Fibroblast of lung (primary cell): ENCODE results near the gene SNORC. TPM values are rescaled to one million over a fixed set of nuclear protein-coding genes. Genes with fewer than 3 reads are reported as not detected.

Experiments used
- DNase-seq, 2 donors: peaks; one replicate each; pipeline versions ENCODE4 v3.0.0 to v3.0.0-alpha.2; 2010; ENCODE audit warnings: low read depth in 2 of 2
- H2AFZ ChIP-seq: 2 replicates; pipeline ENCODE4 v1.5.1; 2012; ENCODE audit warnings: low read length, control low read depth, inconsistent platforms
- H3K27ac ChIP-seq: 2 replicates; pipeline ENCODE4 v1.5.1; 2011; ENCODE audit warnings: low read length, control low read depth; ENCODE audit not compliant: insufficient read depth
- H3K27me3 ChIP-seq: 2 replicates; pipeline ENCODE4 v1.5.1; 2011; ENCODE audit warnings: mild to moderate bottlenecking, low read length; ENCODE audit not compliant: control insufficient read depth, insufficient read depth
- H3K36me3 ChIP-seq: 2 replicates; pipeline ENCODE4 v1.5.1; 2011; ENCODE audit warnings: low read length; ENCODE audit not compliant: control insufficient read depth, insufficient read depth
- H3K4me1 ChIP-seq: 2 replicates; pipeline ENCODE4 v1.5.1; 2011; ENCODE audit warnings: low read length; ENCODE audit not compliant: control insufficient read depth, insufficient read depth; ENCODE audit errors: extremely low read depth
- H3K4me2 ChIP-seq: 2 replicates; pipeline ENCODE4 v1.5.1; 2011; ENCODE audit warnings: low read length, control low read depth; ENCODE audit not compliant: insufficient read depth; ENCODE audit errors: extremely low read depth
- H3K4me3 ChIP-seq, 4 experiments: fragments of 200-600 bp in 1 of 4; sonication (generic) in 1 of 4; replicated peaks in 1 of 4; 2 replicates each; pipeline ENCODE4 v1.5.1; 2011 to 2016; ENCODE audit warnings: low read length in 4 of 4, low read depth in 3 of 4, mild to moderate bottlenecking in 3 of 4, control low read depth in 2 of 4, inconsistent platforms in 1 of 4, mixed read lengths in 1 of 4; ENCODE audit not compliant: insufficient read depth in 1 of 4; ENCODE audit errors: control extremely low read depth in 1 of 4
- H3K79me2 ChIP-seq: 2 replicates; pipeline ENCODE4 v1.5.1; 2012; ENCODE audit warnings: mild to moderate bottlenecking, low read length, inconsistent platforms; ENCODE audit not compliant: control insufficient read depth, insufficient read depth
- H3K9ac ChIP-seq: 2 replicates; pipeline ENCODE4 v1.5.1; 2011; ENCODE audit warnings: mild to moderate bottlenecking, low read length, control low read depth; ENCODE audit not compliant: insufficient read depth
- H3K9me3 ChIP-seq: 2 replicates; pipeline ENCODE4 v1.5.1; 2012; ENCODE audit warnings: low read depth, low read length; ENCODE audit not compliant: control insufficient read depth, insufficient read depth
- H4K20me1 ChIP-seq: 2 replicates; pipeline ENCODE4 v1.5.1; 2011; ENCODE audit warnings: low read length; ENCODE audit not compliant: control insufficient read depth, insufficient read depth; ENCODE audit errors: extremely low read depth
- CTCF ChIP-seq, 2 donors: IDR thresholded peaks in 1 of 2; conservative IDR thresholded peaks in 1 of 2; 1 replicate in 1 of 2; 2 replicates in 1 of 2; pipeline ENCODE4 v1.5.1; 2011 to 2012; ENCODE audit warnings: low read length in 2 of 2, control low read depth in 1 of 2, inconsistent platforms in 1 of 2, low read depth in 1 of 2, mild to moderate bottlenecking in 1 of 2
- EZH2 ChIP-seq: IDR thresholded peaks from 2 replicates; pipeline ENCODE4 v1.5.1; 2012; ENCODE audit warnings: low read length, control low read depth, mild to moderate bottlenecking; ENCODE audit errors: missing control alignments
- polyA plus RNA-seq, 2 donors: library from polyadenylated mRNA; depleted of rRNA in 1 of 2; stranded (reverse) in 1 of 2; unstranded in 1 of 2; fragments of >200 nt; gene quantifications; 2 replicates each; pipeline ENCODE4 v1.2.1, GENCODE V29; 2011 to 2012; ENCODE audit warnings: missing spikeins in 1 of 2
- total RNA-seq: library from RNA; depleted of rRNA; stranded (reverse); fragments of >200 nt; gene quantifications from 2 replicates; pipeline ENCODE4 v1.2.1, GENCODE V29; 2014

SNORC gene
- total and polyA plus RNA-seq, 2 donors (not counting 1 experiment from before 2014, with no cell fraction given): 0.14 to 0.83 TPM

DNA sequence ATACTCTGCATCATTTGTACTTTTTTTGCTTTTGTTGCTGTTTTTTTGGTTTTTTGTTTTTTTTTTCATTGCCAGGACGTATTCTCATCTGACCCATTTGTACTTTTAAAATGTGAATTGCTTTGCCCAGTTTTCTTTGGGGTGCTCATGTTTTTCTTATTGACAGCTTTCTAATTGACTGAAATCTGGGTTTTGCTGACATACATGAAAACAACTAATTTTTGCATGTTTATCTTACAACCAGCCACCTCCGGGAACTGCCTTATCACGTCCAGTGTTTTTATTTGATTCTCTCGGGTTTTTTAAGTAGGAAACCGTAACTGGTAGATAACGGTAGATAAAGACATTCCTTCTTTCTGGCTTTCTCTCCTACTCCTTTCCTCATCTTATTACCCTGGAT lies 38.6 kb downstream of the SNORC start:
- H3K4me2 ChIP-seq: no peak overlapping the region
- no peaks in the 10 kb centered on the region for H3K27me3 ChIP-seq
- H4K20me1 ChIP-seq: no peaks in the 10 kb centered on the region
- H3K36me3 ChIP-seq: no peaks in the 10 kb centered on the region
- H3K9me3 ChIP-seq: no peaks in the 10 kb centered on the region
- H2AFZ ChIP-seq: no peak overlapping the region
- TF ChIP-seq CTCF (conservative IDR thresholded peaks at IDR 0.05 in 1 of 2, IDR thresholded peaks at IDR 0.05 in 1 of 2; ENCODE audit: low read depth in 1 of 2, low read length in 2 of 2) (no peak), EZH2 (no peak)
- no peaks in the 10 kb centered on the region for H3K79me2 ChIP-seq
- no peaks in the 10 kb centered on the region for H3K4me1 ChIP-seq
- no peak overlapping the region for H3K9ac ChIP-seq
- no peak for DNase-seq
- no peak overlapping the region for H3K27ac ChIP-seq
- no peak overlapping the region for H3K4me3 ChIP-seq

- no peaks in the 10 kb centered on the region for H3K79me2 ChIP-seq
- TF ChIP-seq EZH2: no peak
- H3K4me1 ChIP-seq: no peaks in the 10 kb centered on the region
- H3K27me3 ChIP-seq: no peaks in the 10 kb centered on the region
- no peak overlapping the region for H3K4me3 ChIP-seq
- no peaks in the 10 kb centered on the region for H3K36me3 ChIP-seq
- no peak overlapping the region for H3K4me2 ChIP-seq
- no peak overlapping the region for H3K27ac ChIP-seq
- H4K20me1 ChIP-seq: no peaks in the 10 kb centered on the region
- no peak overlapping the region for H2AFZ ChIP-seq
- H3K9ac ChIP-seq: no peak overlapping the region
- DNase-seq: no peak
- H3K9me3 ChIP-seq: no peaks in the 10 kb centered on the region
Observed at GRCh38 chr2:232910376-232910775, 40.3 kb downstream of the SNORC start.

DNA sequence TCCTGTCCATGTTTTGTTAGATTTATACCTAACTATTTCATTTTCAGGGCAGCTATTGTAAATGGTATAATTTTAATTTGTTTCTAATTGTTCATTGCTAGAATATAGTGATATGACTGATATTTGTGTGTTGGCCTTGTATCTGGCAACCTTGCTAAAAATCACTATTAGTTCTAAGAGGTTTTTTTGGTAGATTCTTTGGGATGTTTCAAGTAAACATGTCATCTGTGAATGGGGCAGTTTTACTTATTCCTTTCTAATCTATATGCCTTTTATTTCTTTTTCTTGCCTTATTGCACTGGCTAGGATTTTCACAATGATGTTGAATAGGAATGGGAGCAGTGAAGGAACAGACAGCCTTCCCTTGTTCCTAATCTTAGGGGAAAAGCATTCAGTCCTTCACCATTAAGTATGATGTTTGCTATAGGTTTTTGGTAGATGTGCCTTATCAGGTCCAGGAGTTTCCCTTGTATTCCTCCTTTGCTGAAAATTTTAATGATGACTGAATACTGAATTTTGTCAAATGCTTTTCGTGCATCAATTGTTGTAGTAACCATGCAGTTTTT lies 41.7 kb downstream of the SNORC start:
- Histone ChIP-seq H3K27me3 (no peaks in the 10 kb centered on the region), H3K4me2 (no peak overlapping the region), H3K9me3 (no peaks in the 10 kb centered on the region), H2AFZ (no peak overlapping the region), H3K9ac (no peak overlapping the region), H3K36me3 (no peaks in the 10 kb centered on the region), H3K79me2 (no peaks in the 10 kb centered on the region), H3K4me3 (no peak overlapping the region), H3K27ac (no peak overlapping the region), H3K4me1 (no peaks in the 10 kb centered on the region), H4K20me1 (no peaks in the 10 kb centered on the region)
- DNase-seq: no peak
- TF ChIP-seq EZH2 (no peak), CTCF (conservative IDR thresholded peaks at IDR 0.05 in 1 of 2, IDR thresholded peaks at IDR 0.05 in 1 of 2; ENCODE audit: low read depth in 1 of 2, low read length in 2 of 2) (no peak)
